HFFc6 (cell line): ENCODE results near the gene EAF2. TPM values are rescaled to one million over a fixed set of nuclear protein-coding genes. Genes with fewer than 3 reads are reported as not detected.

Experiments used
- DNase-seq: peaks from one replicate; pipeline ENCODE4 v3.0.0-alpha.2; 2018
- H3K27ac Mint-ChIP-seq: 2 replicates; pipeline ENCODE4 v1.8.0; 2020; ENCODE audit warnings: mild to moderate bottlenecking, mixed read lengths
- H3K27me3 Mint-ChIP-seq: 2 replicates; pipeline ENCODE4 v1.8.0; 2021; ENCODE audit warnings: mild to moderate bottlenecking, moderate library complexity, mixed read lengths; ENCODE audit not compliant: insufficient read depth
- H3K36me3 Mint-ChIP-seq: 2 replicates; pipeline ENCODE4 v1.8.0; 2021; ENCODE audit warnings: low read depth, mixed read lengths
- H3K4me1 Mint-ChIP-seq: 2 replicates; pipeline ENCODE4 v1.8.0; 2020; ENCODE audit warnings: low read depth, mixed read lengths
- H3K4me3 Mint-ChIP-seq: 2 replicates; pipeline ENCODE4 v1.8.0; 2020; ENCODE audit warnings: mild to moderate bottlenecking, moderate library complexity, mixed read lengths
- H3K9me3 Mint-ChIP-seq: 2 replicates; pipeline ENCODE4 v1.8.0; 2020; ENCODE audit warnings: mild to moderate bottlenecking, mixed read lengths
- CTCF ChIP-seq: fragments of 200-600 bp; sonication (generic); IDR thresholded peaks from 2 replicates; pipeline ENCODE4 v1.5.0; 2021; ENCODE audit warnings: antibody characterized with exemption, mild to moderate bottlenecking
- long read RNA-seq: library from polyadenylated mRNA; unstranded; transcript quantifications from one replicate; pipeline ENCODE4 v2.0.0, GENCODE V29; 2019
- total RNA-seq, 6 experiments: library from RNA; stranded (reverse); fragmentation: NEBNext Ultra II Directional; extraction: Animal tissue kit (Norgen Biotek cat#: 25700); gene quantifications; 2 replicates in 1 of 6; 3 replicates in 5 of 6; pipeline ENCODE4 v1.2.3, GENCODE V29; 2021

EAF2 gene
- total RNA-seq, result 1 to 10 TPM; 1.4 to 1.8 (median 1.7) TPM
- long read RNA-seq, transcript EAF2-201 (6 exons, 992 nt), result major isoform, 5 of 5 reads
- long read RNA-seq, partial matches to known transcripts, result 0 of 5 reads
- long read RNA-seq, other reads (novel, unspliced or antisense), result 0 of 5 reads

- Mint-ChIP-seq H3K27me3 (no peaks in the 10 kb centered on the region), H3K27ac (peak within 1 kb of the TSS; percentile 87), H3K4me3 (peak within 1 kb of the TSS; percentile 97), H3K4me1 (peaks cover 29% of the 10 kb centered on the region), H3K36me3 (peaks cover 11% of the 10 kb centered on the region; the same call in 1 of the 2 replicates), H3K9me3 (no peaks in the 10 kb centered on the region)
- peak; percentile 92 for DNase-seq
- no peak; the same call in 1 of the 2 replicates for TF ChIP-seq CTCF
These were observed at the start of gene EAF2, which contains the start of gene IQCB1 for GRCh38 chr3:121834671-121835464. EAF2 (plus strand) TSS chr3:121835209; CDS start chr3:121835286, 77 bp downstream. IQCB1 (minus strand) TSS chr3:121835060; CDS start chr3:121828960, 6,100 bp downstream.

- H3K9me3 Mint-ChIP-seq, result no peaks in the 10 kb centered on the region
- H3K27me3 Mint-ChIP-seq, result no peaks in the 10 kb centered on the region
- no peak for DNase-seq
- no peak for TF ChIP-seq CTCF
- H3K27ac Mint-ChIP-seq, result peak overlapping the region; percentile 64; the same call in 1 of the 2 replicates
- H3K36me3 Mint-ChIP-seq, result peaks cover 26% of the 10 kb centered on the region
- peaks cover 13% of the 10 kb centered on the region for H3K4me1 Mint-ChIP-seq
- peak overlapping the region; percentile 48; the same call in 1 of the 2 replicates for H3K4me3 Mint-ChIP-seq
These were observed 48.5 kb upstream of the EAF2 start for GRCh38 chr3:121786485-121786884.

GRCh38 chr3:121793078-121793477 lies 41.9 kb upstream of the EAF2 start:
- H3K36me3 Mint-ChIP-seq, result peaks cover 36% of the 10 kb centered on the region
- no peak overlapping the region for H3K4me3 Mint-ChIP-seq
- no peaks in the 10 kb centered on the region for H3K4me1 Mint-ChIP-seq
- no peaks in the 10 kb centered on the region for H3K27me3 Mint-ChIP-seq
- DNase-seq, result no peak
- no peak for TF ChIP-seq CTCF
- no peaks in the 10 kb centered on the region for H3K9me3 Mint-ChIP-seq
- no peak overlapping the region for H3K27ac Mint-ChIP-seq

- no peak for DNase-seq
- no peaks in the 10 kb centered on the region for H3K27me3 Mint-ChIP-seq
- no peaks in the 10 kb centered on the region for H3K4me1 Mint-ChIP-seq
- TF ChIP-seq CTCF, result no peak
- H3K27ac Mint-ChIP-seq, result no peak overlapping the region
- H3K9me3 Mint-ChIP-seq, result no peaks in the 10 kb centered on the region
- peaks cover 31% of the 10 kb centered on the region for H3K36me3 Mint-ChIP-seq
- no peak overlapping the region for H3K4me3 Mint-ChIP-seq
These were observed 40.6 kb upstream of the EAF2 start for GRCh38 chr3:121794264-121794983.

GRCh38 chr3:121796970-121797369 lies 38.0 kb upstream of the EAF2 start:
- DNase-seq, result no peak
- H3K9me3 Mint-ChIP-seq, result no peaks in the 10 kb centered on the region
- peaks cover 24% of the 10 kb centered on the region for H3K36me3 Mint-ChIP-seq
- no peak overlapping the region for H3K27ac Mint-ChIP-seq
- H3K4me3 Mint-ChIP-seq, result no peak overlapping the region
- H3K4me1 Mint-ChIP-seq, result no peaks in the 10 kb centered on the region
- H3K27me3 Mint-ChIP-seq, result no peaks in the 10 kb centered on the region
- TF ChIP-seq CTCF, result no peak
